ENCODE measurements around the gene WBP2.
"Not testable (repeated sequence)": the region's sequence is repeated elsewhere in the genome, so short reads cannot be mapped to it uniquely, and the experiment has no call there.

The WBP2 gene

GRCh38 chr17:75814900-75815373 lies 40.2 kb downstream of the WBP2 start:
- H3K9me3 ChIP-seq (ENCODE audit: insufficient read depth, low read depth, low read length) = no peaks in the 10 kb centered on the region
- peaks cover 94% of the 10 kb centered on the region for H3K36me3 ChIP-seq (ENCODE audit: insufficient read depth, low read length)

GRCh38 chr17:75814021-75814395 lies 41.1 kb downstream of the WBP2 start:
- Histone ChIP-seq H3K27me3 (ENCODE audit: insufficient read depth, low read length) (no peaks in the 10 kb centered on the region), H3K27ac (ENCODE audit: low read depth, low read length) (no peak overlapping the region), H3K36me3 (ENCODE audit: insufficient read depth, low read length) (peaks cover 90% of the 10 kb centered on the region), H3K4me1 (ENCODE audit: insufficient read depth, low read length) (no peaks in the 10 kb centered on the region), H3K9me3 (ENCODE audit: insufficient read depth, low read depth, low read length) (no peaks in the 10 kb centered on the region), H3K9ac (ENCODE audit: low read depth, low read length) (no peak overlapping the region), H3K4me3 (ENCODE audit: low read length) (no peak overlapping the region)
- 95% methylated on average over 6 of the region's 6 CpGs for WGBS

More at GRCh38 chr17:75814900-75815373, 40.2 kb downstream of the WBP2 start:
- Histone ChIP-seq H3K9ac (ENCODE audit: low read depth, low read length) (no peak overlapping the region), H3K4me1 (ENCODE audit: insufficient read depth, low read length) (no peaks in the 10 kb centered on the region), H3K27ac (ENCODE audit: low read depth, low read length) (no peak overlapping the region), H3K4me3 (ENCODE audit: low read length) (no peak overlapping the region), H3K27me3 (ENCODE audit: insufficient read depth, low read length) (no peaks in the 10 kb centered on the region)
- WGBS = 92% methylated on average over 13 of the region's 13 CpGs

DNA sequence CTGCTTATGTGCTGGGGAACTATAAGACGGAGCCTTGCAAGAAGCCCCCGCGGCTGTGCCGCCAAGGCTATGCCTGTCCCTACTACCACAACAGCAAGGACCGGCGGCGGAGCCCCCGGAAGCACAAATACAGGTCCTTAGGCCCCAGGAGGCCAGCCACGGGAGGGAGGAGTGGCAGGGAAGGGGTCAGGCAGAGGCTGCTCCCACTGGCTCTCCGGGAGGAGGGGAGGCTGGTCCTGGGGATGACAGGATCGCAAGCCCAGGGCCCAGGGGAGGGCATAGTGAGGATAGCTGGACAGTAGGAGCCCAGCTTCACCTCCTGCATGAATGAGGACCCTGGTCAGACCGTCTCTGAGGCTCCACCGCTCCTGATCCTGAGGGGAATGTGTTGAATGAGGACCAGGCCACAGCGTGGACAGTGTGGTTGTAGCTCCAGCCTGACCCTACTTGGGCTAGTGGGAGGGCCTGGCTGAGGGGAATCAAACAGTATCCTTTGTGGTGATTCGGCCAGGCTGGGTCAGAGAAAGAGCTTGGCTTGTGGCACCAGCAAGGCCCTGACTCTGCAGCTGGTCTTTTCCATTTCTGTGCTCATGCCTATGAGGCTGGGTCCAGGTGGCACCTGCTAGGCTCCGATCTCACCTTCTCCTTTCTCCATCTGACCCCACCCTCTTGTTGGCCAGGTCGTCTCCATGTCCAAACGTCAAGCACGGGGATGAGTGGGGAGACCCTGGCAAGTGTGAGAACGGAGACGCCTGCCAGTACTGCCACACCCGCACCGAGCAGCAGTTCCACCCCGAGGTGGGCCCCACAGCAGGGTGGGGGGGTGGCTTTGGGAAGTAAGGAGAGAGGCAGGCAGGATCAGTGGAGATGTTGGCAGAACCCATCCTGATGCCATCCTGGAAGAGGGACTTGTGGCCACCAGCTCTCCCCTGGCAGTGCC lies 41.8 kb downstream of the WBP2 start:
- Histone ChIP-seq H3K9me3 (ENCODE audit: insufficient read depth, low read depth, low read length) (no peaks in the 10 kb centered on the region), H3K4me3 (ENCODE audit: low read length) (no peak overlapping the region), H3K27me3 (ENCODE audit: insufficient read depth, low read length) (no peaks in the 10 kb centered on the region), H3K4me1 (ENCODE audit: insufficient read depth, low read length) (no peaks in the 10 kb centered on the region), H3K9ac (ENCODE audit: low read depth, low read length) (no peak overlapping the region), H3K27ac (ENCODE audit: low read depth, low read length) (no peak overlapping the region), H3K36me3 (ENCODE audit: insufficient read depth, low read length) (peaks cover 85% of the 10 kb centered on the region)
- 97% methylated on average over 24 of the region's 24 CpGs for WGBS

- H3K9ac ChIP-seq (ENCODE audit: low read depth, low read length) = no peak overlapping the region
- no peak overlapping the region for H3K4me3 ChIP-seq (ENCODE audit: low read length)
- peaks cover 81% of the 10 kb centered on the region for H3K36me3 ChIP-seq (ENCODE audit: insufficient read depth, low read length)
- no peaks in the 10 kb centered on the region for H3K9me3 ChIP-seq (ENCODE audit: insufficient read depth, low read depth, low read length)
- H3K27ac ChIP-seq (ENCODE audit: low read depth, low read length) = no peak overlapping the region
- no peaks in the 10 kb centered on the region for H3K27me3 ChIP-seq (ENCODE audit: insufficient read depth, low read length)
- H3K4me1 ChIP-seq (ENCODE audit: insufficient read depth, low read length) = no peaks in the 10 kb centered on the region
- 97% methylated on average over 27 of the region's 27 CpGs for WGBS
Observed at GRCh38 chr17:75812096-75813013, 42.8 kb downstream of the WBP2 start.

DNA sequence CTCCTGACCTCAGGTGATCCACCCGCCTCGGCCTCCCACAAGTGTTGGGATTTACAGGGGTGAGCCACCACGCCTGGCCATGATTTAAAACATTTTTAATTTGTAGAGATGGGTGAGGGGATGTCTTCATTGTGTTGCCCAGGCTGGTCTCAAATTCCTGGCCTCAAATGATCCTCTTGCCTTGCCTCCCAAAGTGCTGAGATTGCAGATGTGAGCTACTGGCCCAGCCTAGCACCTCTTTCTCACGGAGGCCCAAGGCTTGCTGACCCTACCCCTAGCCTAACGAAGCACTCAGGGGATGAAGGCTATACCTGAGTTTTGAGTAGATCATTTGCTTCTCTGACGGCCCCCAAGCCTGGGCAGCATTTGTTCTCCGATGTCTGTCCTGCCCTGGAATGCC lies 44.0 kb downstream of the WBP2 start:
- H3K4me1 ChIP-seq (ENCODE audit: insufficient read depth, low read length) = no peaks in the 10 kb centered on the region
- H3K36me3 ChIP-seq (ENCODE audit: insufficient read depth, low read length) = peaks cover 70% of the 10 kb centered on the region
- no peak overlapping the region for H3K4me3 ChIP-seq (ENCODE audit: low read length)
- H3K9ac ChIP-seq (ENCODE audit: low read depth, low read length) = no peak overlapping the region
- no peaks in the 10 kb centered on the region for H3K27me3 ChIP-seq (ENCODE audit: insufficient read depth, low read length)
- WGBS = 92% methylated on average over 7 of the region's 7 CpGs
- no peaks in the 10 kb centered on the region for H3K9me3 ChIP-seq (ENCODE audit: insufficient read depth, low read depth, low read length)
- H3K27ac ChIP-seq (ENCODE audit: low read depth, low read length) = no peak overlapping the region

DNA sequence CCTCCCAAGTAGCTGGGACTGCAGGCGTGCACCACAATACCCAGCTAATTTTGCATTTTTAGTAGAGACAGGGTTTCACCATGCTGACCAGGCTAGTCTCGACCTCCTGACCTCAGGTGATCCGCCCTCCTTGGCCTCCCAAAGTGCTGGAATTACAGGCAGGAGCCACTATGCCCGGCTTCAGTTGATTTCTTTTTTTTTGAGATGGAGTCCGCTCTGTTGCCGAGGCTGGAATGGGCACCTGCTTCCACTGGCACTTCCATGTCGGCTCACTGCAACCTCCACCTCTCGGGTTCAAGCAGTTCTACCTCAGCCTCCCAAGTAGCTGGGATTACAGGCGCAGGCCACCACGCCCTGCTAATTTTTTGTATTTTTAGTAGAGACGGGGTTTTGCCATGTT lies 44.4 kb downstream of the WBP2 start:
- WGBS = 97% methylated on average over 11 of the region's 11 CpGs
- H3K9me3 ChIP-seq (ENCODE audit: insufficient read depth, low read depth, low read length); H3K27me3 ChIP-seq (ENCODE audit: insufficient read depth, low read length); H3K4me3 ChIP-seq (ENCODE audit: low read length); H3K9ac ChIP-seq (ENCODE audit: low read depth, low read length); H3K4me1 ChIP-seq (ENCODE audit: insufficient read depth, low read length); H3K27ac ChIP-seq (ENCODE audit: low read depth, low read length): not testable (repeated sequence)
- peaks cover 65% of the 10 kb centered on the region for H3K36me3 ChIP-seq (ENCODE audit: insufficient read depth, low read length)

DNA sequence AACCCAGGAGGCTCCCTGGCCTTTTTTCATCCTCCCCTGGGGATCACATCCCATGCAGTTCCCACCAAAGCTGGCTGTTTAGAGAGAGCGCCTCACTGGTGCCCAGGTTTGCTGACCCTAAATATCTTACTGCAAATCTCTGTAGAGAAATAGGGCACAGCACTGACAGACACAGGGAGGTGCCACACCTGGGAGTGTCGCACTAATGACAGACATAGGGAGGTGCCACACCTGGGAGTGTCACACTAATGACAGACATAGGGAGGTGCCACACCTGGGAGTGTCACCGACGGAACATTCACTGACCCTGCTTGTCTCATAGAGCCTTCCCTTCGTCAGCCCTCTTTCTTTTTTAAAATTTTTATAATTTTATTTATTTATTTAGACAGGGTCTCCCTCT lies 44.9 kb downstream of the WBP2 start:
- H3K9me3 ChIP-seq (ENCODE audit: insufficient read depth, low read depth, low read length) = no peaks in the 10 kb centered on the region
- H3K27ac ChIP-seq (ENCODE audit: low read depth, low read length) = no peak overlapping the region
- no peak overlapping the region for H3K9ac ChIP-seq (ENCODE audit: low read depth, low read length)
- peaks cover 61% of the 10 kb centered on the region for H3K36me3 ChIP-seq (ENCODE audit: insufficient read depth, low read length)
- no peaks in the 10 kb centered on the region for H3K4me1 ChIP-seq (ENCODE audit: insufficient read depth, low read length)
- no peak overlapping the region for H3K4me3 ChIP-seq (ENCODE audit: low read length)
- H3K27me3 ChIP-seq (ENCODE audit: insufficient read depth, low read length) = no peaks in the 10 kb centered on the region
- 98% methylated on average over 5 of the region's 5 CpGs for WGBS

DNA sequence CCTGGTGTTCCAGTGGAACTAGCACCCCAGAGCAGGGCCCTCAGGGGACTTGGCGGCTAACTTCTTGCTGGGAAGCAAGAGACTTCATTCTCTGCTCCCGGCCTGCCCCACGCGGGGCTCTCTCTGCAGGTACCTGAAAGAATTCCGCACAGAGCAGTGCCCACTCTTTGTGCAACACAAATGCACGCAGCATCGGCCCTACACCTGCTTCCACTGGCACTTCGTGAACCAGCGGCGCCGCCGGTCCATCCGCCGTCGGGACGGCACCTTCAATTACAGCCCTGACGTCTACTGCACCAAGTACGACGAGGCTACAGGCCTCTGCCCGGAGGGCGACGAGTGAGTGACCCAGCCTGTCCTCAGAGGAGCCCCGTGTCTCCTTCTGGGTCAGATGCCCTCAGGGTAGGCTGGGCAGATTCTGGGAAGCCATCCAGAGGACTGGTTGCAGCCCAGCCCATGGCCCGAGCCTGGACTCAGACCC lies 45.5 kb downstream of the WBP2 start:
- Histone ChIP-seq H3K4me1 (ENCODE audit: insufficient read depth, low read length) (no peaks in the 10 kb centered on the region), H3K27ac (ENCODE audit: low read depth, low read length) (no peak overlapping the region), H3K4me3 (ENCODE audit: low read length) (no peak overlapping the region), H3K9ac (ENCODE audit: low read depth, low read length) (no peak overlapping the region), H3K36me3 (ENCODE audit: insufficient read depth, low read length) (peaks cover 56% of the 10 kb centered on the region), H3K9me3 (ENCODE audit: insufficient read depth, low read depth, low read length) (no peaks in the 10 kb centered on the region), H3K27me3 (ENCODE audit: insufficient read depth, low read length) (no peaks in the 10 kb centered on the region)
- 97% methylated on average over 24 of the region's 24 CpGs for WGBS

- H3K27ac ChIP-seq (ENCODE audit: low read depth, low read length) = no peak overlapping the region
- 93% methylated on average over 18 of the region's 18 CpGs for WGBS
- H3K4me1 ChIP-seq (ENCODE audit: insufficient read depth, low read length) = no peaks in the 10 kb centered on the region
- H3K4me3 ChIP-seq (ENCODE audit: low read length) = no peak overlapping the region
- H3K27me3 ChIP-seq (ENCODE audit: insufficient read depth, low read length) = no peaks in the 10 kb centered on the region
- H3K36me3 ChIP-seq (ENCODE audit: insufficient read depth, low read length) = peaks cover 50% of the 10 kb centered on the region
- H3K9me3 ChIP-seq (ENCODE audit: insufficient read depth, low read depth, low read length) = no peaks in the 10 kb centered on the region
- no peak overlapping the region for H3K9ac ChIP-seq (ENCODE audit: low read depth, low read length)
Observed at GRCh38 chr17:75808905-75809621, 46.1 kb downstream of the WBP2 start.

- Histone ChIP-seq H3K9ac (ENCODE audit: low read depth, low read length) (no peak overlapping the region), H3K9me3 (ENCODE audit: insufficient read depth, low read depth, low read length) (no peaks in the 10 kb centered on the region), H3K27me3 (ENCODE audit: insufficient read depth, low read length) (no peaks in the 10 kb centered on the region), H3K27ac (ENCODE audit: low read depth, low read length) (no peak overlapping the region), H3K36me3 (ENCODE audit: insufficient read depth, low read length) (peaks cover 50% of the 10 kb centered on the region), H3K4me3 (ENCODE audit: low read length) (no peak overlapping the region), H3K4me1 (ENCODE audit: insufficient read depth, low read length) (no peaks in the 10 kb centered on the region)
- 90% methylated on average over 4 of the region's 4 CpGs for WGBS
Observed at GRCh38 chr17:75808549-75808904, 46.6 kb downstream of the WBP2 start.
